ENCODE results near the gene ASPSCR1.

Gene ASPSCR1

GRCh38 chr17:82003411-82004381 lies 26.3 kb downstream of the ASPSCR1 start:
- Histone ChIP-seq H2AK5ac (ENCODE audit: low read depth, low read length) (no peak overlapping the region), H3K9me3 (replicated peaks in 1 of 2; ENCODE audit: control insufficient read depth in 2 of 2, insufficient read depth in 1 of 2, low read depth in 1 of 2, low read length in 2 of 2) (no peaks in the 10 kb centered on the region), H3K4me2 (ENCODE audit: insufficient read depth, low read length, poor library complexity, severe bottlenecking) (no peak overlapping the region), H3K36me3 (replicated peaks in 1 of 2; ENCODE audit: control insufficient read depth in 2 of 2, insufficient read depth in 2 of 2, low read length in 2 of 2) (no peaks in the 10 kb centered on the region), H3K4ac (ENCODE audit: low read length) (no peak overlapping the region), H3K4me3 (ENCODE audit: low read length in 2 of 2) (no peak overlapping the region), H2BK12ac (ENCODE audit: low read length) (no peak overlapping the region), H2BK5ac (ENCODE audit: low read length) (no peak overlapping the region), H2BK120ac (ENCODE audit: low read depth, low read length) (no peak overlapping the region), H3K79me1 (ENCODE audit: low read depth, low read length) (peaks cover 14% of the 10 kb centered on the region), H4K8ac (ENCODE audit: low read depth, low read length) (no peak overlapping the region), H3K4me1 (ENCODE audit: control insufficient read depth in 2 of 2, insufficient read depth in 1 of 2, low read depth in 1 of 2, low read length in 2 of 2) (peaks cover 5 to 13% of the 10 kb centered on the region in 2 donors), H3K27me3 (ENCODE audit: control insufficient read depth in 3 of 3, insufficient read depth in 3 of 3, low read depth in 1 of 3, low read length in 3 of 3) (no peaks in the 10 kb centered on the region), H2BK15ac (ENCODE audit: low read length) (no peak overlapping the region), H2AFZ (ENCODE audit: low read length) (peak overlapping the region; percentile 70), H3K23ac (ENCODE audit: low read depth, low read length, poor library complexity) (peak overlapping the region; percentile 49), H3K27ac (replicated peaks; ENCODE audit: low read length) (peak overlapping the region; percentile 35), H4K91ac (ENCODE audit: low read depth, low read length, poor library complexity) (no peak overlapping the region), H3K18ac (ENCODE audit: low read length) (peak overlapping the region; percentile 60), H3K9ac (ENCODE audit: low read depth, low read length, poor library complexity) (peak overlapping the region; percentile 73), H3K14ac (ENCODE audit: low read length) (no peak overlapping the region)
- DNase-seq (ENCODE audit: low spot score), result no peak
- WGBS, 2 donors (ENCODE audit: extremely low coverage in 2 of 2, insufficient read length in 2 of 2, insufficient replicate concordance in 1 of 2), result no CpG with 5 or more reads among the region's 53 CpGs

DNA sequence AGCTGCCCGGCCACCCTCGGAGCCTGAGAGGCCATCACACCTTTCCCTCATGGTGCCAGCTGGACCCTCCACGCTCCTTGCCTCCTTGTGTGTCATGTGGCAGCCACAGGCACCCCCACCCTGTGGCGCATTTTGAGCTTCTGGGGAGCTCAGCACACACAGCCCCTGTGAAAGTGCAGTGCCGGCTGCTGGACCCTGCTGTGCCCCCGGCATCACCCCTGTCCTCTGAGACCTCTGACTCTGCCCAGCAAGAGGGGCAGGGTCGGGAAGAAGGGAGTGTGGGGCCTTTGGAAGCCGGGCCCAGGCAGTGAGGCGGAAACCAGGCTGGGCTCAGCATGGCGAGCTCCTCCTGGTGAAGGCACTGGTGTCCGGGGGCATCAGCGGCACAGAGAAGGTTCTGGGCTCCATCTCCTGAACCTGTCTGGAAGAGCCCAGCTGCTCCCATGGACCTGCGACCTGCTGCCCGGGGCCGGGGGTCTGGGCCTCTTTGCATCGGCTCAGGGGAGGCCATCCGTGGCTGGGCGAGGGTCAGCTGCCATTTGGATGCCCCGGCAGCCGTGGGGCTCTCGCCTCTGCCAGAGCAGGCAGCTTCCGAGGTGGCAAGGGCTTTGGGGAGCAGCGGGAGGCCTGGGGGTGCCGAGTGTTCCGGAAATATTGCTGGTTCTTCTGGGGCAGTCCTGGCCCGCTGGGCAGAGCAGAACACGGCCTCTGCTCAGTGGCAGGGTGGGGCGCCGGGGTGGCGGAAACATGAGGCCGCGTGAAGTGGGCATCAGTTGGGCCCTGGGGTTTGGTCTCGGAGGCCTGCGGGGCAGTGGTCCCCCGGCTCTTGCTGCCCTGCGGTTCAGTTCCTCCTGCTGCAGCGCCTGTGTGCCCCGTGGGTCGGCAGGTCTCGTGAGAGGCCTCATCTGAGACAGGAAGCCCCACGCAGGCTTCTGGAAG lies 27.4 kb downstream of the ASPSCR1 start:
- H4K91ac ChIP-seq (ENCODE audit: low read depth, low read length, poor library complexity), result no peak overlapping the region
- no peaks in the 10 kb centered on the region for H3K27me3 ChIP-seq (ENCODE audit: control insufficient read depth in 3 of 3, insufficient read depth in 3 of 3, low read depth in 1 of 3, low read length in 3 of 3)
- no peak overlapping the region for H3K4me3 ChIP-seq (ENCODE audit: low read length in 2 of 2)
- peak overlapping the region; percentile 21 for H3K9ac ChIP-seq (ENCODE audit: low read depth, low read length, poor library complexity)
- no peak overlapping the region for H4K8ac ChIP-seq (ENCODE audit: low read depth, low read length)
- peak overlapping the region; percentile 13 for H2BK5ac ChIP-seq (ENCODE audit: low read length)
- no peak overlapping the region for H2AFZ ChIP-seq (ENCODE audit: low read length)
- peak overlapping the region; percentile 38 for H3K14ac ChIP-seq (ENCODE audit: low read length)
- peaks cover 5 to 13% of the 10 kb centered on the region in 2 donors for H3K4me1 ChIP-seq (ENCODE audit: control insufficient read depth in 2 of 2, insufficient read depth in 1 of 2, low read depth in 1 of 2, low read length in 2 of 2)
- WGBS, 2 donors (ENCODE audit: extremely low coverage in 2 of 2, insufficient read length in 2 of 2, insufficient replicate concordance in 1 of 2), result no CpG with 5 or more reads among the region's 41 CpGs
- H3K27ac ChIP-seq (replicated peaks; ENCODE audit: low read length), result no peak overlapping the region
- H3K4ac ChIP-seq (ENCODE audit: low read length), result no peak overlapping the region
- no peak overlapping the region for H2BK12ac ChIP-seq (ENCODE audit: low read length)
- no peak overlapping the region for H3K23ac ChIP-seq (ENCODE audit: low read depth, low read length, poor library complexity)
- peaks cover 14% of the 10 kb centered on the region for H3K79me1 ChIP-seq (ENCODE audit: low read depth, low read length)
- H2BK15ac ChIP-seq (ENCODE audit: low read length), result no peak overlapping the region
- no peak overlapping the region for H2AK5ac ChIP-seq (ENCODE audit: low read depth, low read length)
- no peak overlapping the region for H3K18ac ChIP-seq (ENCODE audit: low read length)
- H2BK120ac ChIP-seq (ENCODE audit: low read depth, low read length), result no peak overlapping the region
- no peak for DNase-seq (ENCODE audit: low spot score)
- no peaks in the 10 kb centered on the region for H3K9me3 ChIP-seq (replicated peaks in 1 of 2; ENCODE audit: control insufficient read depth in 2 of 2, insufficient read depth in 1 of 2, low read depth in 1 of 2, low read length in 2 of 2)
- no peaks in the 10 kb centered on the region for H3K36me3 ChIP-seq (replicated peaks in 1 of 2; ENCODE audit: control insufficient read depth in 2 of 2, insufficient read depth in 2 of 2, low read length in 2 of 2)
- H3K4me2 ChIP-seq (ENCODE audit: insufficient read depth, low read length, poor library complexity, severe bottlenecking), result no peak overlapping the region

DNA sequence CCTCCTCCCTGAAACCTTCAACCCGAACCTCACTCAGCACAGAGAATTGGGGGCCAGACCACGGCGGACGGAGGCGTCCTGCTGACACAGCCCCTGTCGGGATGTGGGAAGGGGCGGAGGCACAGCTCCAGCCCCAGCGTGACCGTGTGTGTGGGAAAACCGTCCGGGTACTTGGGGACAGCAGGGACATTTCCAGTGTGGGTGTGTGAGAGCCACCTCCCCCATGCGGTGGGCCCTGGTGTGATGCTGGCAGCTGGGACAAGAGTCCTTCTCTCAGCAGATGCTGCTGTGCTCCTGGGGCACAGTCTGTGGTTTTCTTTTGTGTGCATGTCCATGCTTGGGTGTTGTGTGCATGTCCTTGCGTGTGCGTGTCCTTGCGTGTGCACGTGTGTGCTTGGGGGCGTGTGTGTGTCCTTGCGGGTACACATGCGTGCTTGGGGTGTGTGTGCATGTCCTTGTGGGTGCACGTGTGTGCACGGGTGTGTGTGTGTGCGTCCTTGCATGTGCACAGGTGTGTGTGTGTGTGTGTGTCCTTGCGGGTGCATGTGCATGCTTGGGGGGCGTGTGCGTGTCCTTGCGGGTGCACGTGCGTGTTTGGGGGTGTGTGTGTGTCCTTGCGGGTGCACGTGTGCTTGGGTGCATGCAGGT lies 28.4 kb downstream of the ASPSCR1 start:
- peak overlapping the region; percentile 13 for H2BK5ac ChIP-seq (ENCODE audit: low read length)
- no peaks in the 10 kb centered on the region for H3K27me3 ChIP-seq (ENCODE audit: control insufficient read depth in 3 of 3, insufficient read depth in 3 of 3, low read depth in 1 of 3, low read length in 3 of 3)
- H2BK120ac ChIP-seq (ENCODE audit: low read depth, low read length), result no peak overlapping the region
- peak overlapping the region; percentile 63 for H3K14ac ChIP-seq (ENCODE audit: low read length)
- peaks cover 5 to 13% of the 10 kb centered on the region in 2 donors for H3K4me1 ChIP-seq (ENCODE audit: control insufficient read depth in 2 of 2, insufficient read depth in 1 of 2, low read depth in 1 of 2, low read length in 2 of 2)
- peak overlapping the region; percentile 37 for H3K4ac ChIP-seq (ENCODE audit: low read length)
- H3K9me3 ChIP-seq (replicated peaks in 1 of 2; ENCODE audit: control insufficient read depth in 2 of 2, insufficient read depth in 1 of 2, low read depth in 1 of 2, low read length in 2 of 2), result no peaks in the 10 kb centered on the region
- H3K27ac ChIP-seq (replicated peaks; ENCODE audit: low read length), result peak overlapping the region; percentile 12
- H4K91ac ChIP-seq (ENCODE audit: low read depth, low read length, poor library complexity), result no peak overlapping the region
- H2BK15ac ChIP-seq (ENCODE audit: low read length), result no peak overlapping the region
- no peaks in the 10 kb centered on the region for H3K36me3 ChIP-seq (replicated peaks in 1 of 2; ENCODE audit: control insufficient read depth in 2 of 2, insufficient read depth in 2 of 2, low read length in 2 of 2)
- peak overlapping the region; percentile 75 for H2AK5ac ChIP-seq (ENCODE audit: low read depth, low read length)
- H3K79me1 ChIP-seq (ENCODE audit: low read depth, low read length), result peaks cover 9% of the 10 kb centered on the region
- DNase-seq (ENCODE audit: low spot score), result no peak
- peak overlapping the region; percentile 63 for H3K9ac ChIP-seq (ENCODE audit: low read depth, low read length, poor library complexity)
- H2AFZ ChIP-seq (ENCODE audit: low read length), result no peak overlapping the region
- H4K8ac ChIP-seq (ENCODE audit: low read depth, low read length), result peak overlapping the region; percentile 48
- H3K18ac ChIP-seq (ENCODE audit: low read length), result peak overlapping the region; percentile 13
- peak overlapping the region; percentile 80 for H3K23ac ChIP-seq (ENCODE audit: low read depth, low read length, poor library complexity)
- H3K4me2 ChIP-seq (ENCODE audit: insufficient read depth, low read length, poor library complexity, severe bottlenecking), result no peak overlapping the region
- peak overlapping the region in 1 of 2 donors; percentile 63 for H3K4me3 ChIP-seq (ENCODE audit: low read length in 2 of 2)
- no CpG with 5 or more reads among the region's 30 CpGs for WGBS, 2 donors (ENCODE audit: extremely low coverage in 2 of 2, insufficient read length in 2 of 2, insufficient replicate concordance in 1 of 2)
- H2BK12ac ChIP-seq (ENCODE audit: low read length), result peak overlapping the region; percentile 94

Data from neuronal stem cell (in vitro differentiated cells).